ENCODE measurements around the gene MYORG.

- TF ChIP-seq CTCF (IDR thresholded peaks at IDR 0.05) (no peak), POLR2A (IDR thresholded peaks at IDR 0.05) (no peak)
Measured at GRCh38 chr9:34377404-34377746, 677 bp upstream of the MYORG start.
